22Rv1 (cell line): ENCODE measurements around the gene CDC42BPB.

Source experiments
- ZFX ChIP-seq: fragments of 450-650 bp; IDR thresholded peaks from 2 replicates; pipeline ENCODE4 v1.6.1; 2017; ENCODE audit warnings: antibody characterized with exemption, borderline replicate concordance
- TF ChIP-seq, protein P1 (sequence below): fragments of 450-650 bp; IDR thresholded peaks from 2 replicates; pipeline ENCODE4 v1.5.1; 2017; ENCODE audit warnings: mild to moderate bottlenecking

DNA sequence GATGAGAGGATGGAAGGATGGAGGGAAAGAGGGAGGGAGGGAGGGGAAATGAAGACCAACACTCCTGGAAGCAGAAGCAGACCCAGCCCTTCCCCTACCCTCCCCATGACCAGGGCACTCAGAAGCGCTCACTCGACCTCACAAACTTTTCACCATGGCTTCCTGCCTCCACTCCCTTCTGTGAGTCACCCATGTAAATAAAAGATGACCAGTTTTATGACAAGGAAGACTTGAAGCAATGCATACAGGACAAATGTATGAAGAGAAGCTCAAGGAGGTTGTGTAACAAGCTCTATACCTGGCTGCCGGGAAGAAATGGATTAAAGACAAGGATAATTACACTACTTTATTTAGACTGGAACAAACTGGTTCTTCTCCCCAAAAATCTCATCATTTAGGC lies 63.8 kb downstream of the CDC42BPB start:
- TF ChIP-seq, protein P1, sequence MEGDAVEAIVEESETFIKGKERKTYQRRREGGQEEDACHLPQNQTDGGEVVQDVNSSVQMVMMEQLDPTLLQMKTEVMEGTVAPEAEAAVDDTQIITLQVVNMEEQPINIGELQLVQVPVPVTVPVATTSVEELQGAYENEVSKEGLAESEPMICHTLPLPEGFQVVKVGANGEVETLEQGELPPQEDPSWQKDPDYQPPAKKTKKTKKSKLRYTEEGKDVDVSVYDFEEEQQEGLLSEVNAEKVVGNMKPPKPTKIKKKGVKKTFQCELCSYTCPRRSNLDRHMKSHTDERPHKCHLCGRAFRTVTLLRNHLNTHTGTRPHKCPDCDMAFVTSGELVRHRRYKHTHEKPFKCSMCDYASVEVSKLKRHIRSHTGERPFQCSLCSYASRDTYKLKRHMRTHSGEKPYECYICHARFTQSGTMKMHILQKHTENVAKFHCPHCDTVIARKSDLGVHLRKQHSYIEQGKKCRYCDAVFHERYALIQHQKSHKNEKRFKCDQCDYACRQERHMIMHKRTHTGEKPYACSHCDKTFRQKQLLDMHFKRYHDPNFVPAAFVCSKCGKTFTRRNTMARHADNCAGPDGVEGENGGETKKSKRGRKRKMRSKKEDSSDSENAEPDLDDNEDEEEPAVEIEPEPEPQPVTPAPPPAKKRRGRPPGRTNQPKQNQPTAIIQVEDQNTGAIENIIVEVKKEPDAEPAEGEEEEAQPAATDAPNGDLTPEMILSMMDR, result no peak
- TF ChIP-seq ZFX, result no peak
